SK-N-SH (cell line): ENCODE data around the gene EIPR1. TPM values are rescaled to one million over a fixed set of nuclear protein-coding genes. Genes with fewer than 3 reads are reported as not detected.

Experiments used
- CTCF ChIA-PET: fragments of 300-600, 350-600 bp; formaldehyde crosslinking; extraction: SDS; loops from one replicate; lab custom pipeline; 2021; lab: Yijun Ruan, JAX
- POLR2A ChIA-PET: fragments of 350-600 bp; sonication (Branson Sonifier 250); formaldehyde crosslinking; extraction: SDS; loops from one replicate; lab custom pipeline; 2020; ENCODE audit warnings: antibody characterized with exemption, inconsistent platforms; lab: Yijun Ruan, JAX
- DNase-seq: peaks from one replicate; pipeline ENCODE4 v3.0.0; 2012
- H2AFZ ChIP-seq: fragments of 200-600 bp; sonication (generic); 2 replicates; pipeline ENCODE4 v1.8.1; 2016; ENCODE audit warnings: antibody characterized with exemption, mild to moderate bottlenecking, low read depth
- H3F3A ChIP-seq: fragments of 200-600 bp; sonication (generic); replicated peaks from 2 replicates; pipeline ENCODE3; 2016; ENCODE audit warnings: antibody characterized with exemption, mild to moderate bottlenecking; ENCODE audit not compliant: insufficient read depth
- H3K27ac ChIP-seq, 2 experiments: fragments of 200-500 bp in 1 of 2; fragments of 200-600 bp in 1 of 2; sonication (Bioruptor generic) in 1 of 2; sonication (generic), shearing (Covaris generic) in 1 of 2; 2 replicates each; pipeline versions ENCODE4 v1.5.1 to v1.6.1; 2014 to 2016; ENCODE audit warnings: low read depth in 2 of 2, inconsistent platforms in 1 of 2, low read length in 1 of 2, mild to moderate bottlenecking in 1 of 2, mixed read lengths in 1 of 2
- H3K27me3 ChIP-seq: fragments of 200-600 bp; sonication (generic), shearing (Covaris generic); 2 replicates; pipeline ENCODE4 v1.6.1; 2016; ENCODE audit warnings: mixed run types; ENCODE audit not compliant: insufficient read depth
- H3K36me3 ChIP-seq, 2 experiments: fragments of 200-500 bp in 1 of 2; fragments of 200-600 bp in 1 of 2; sonication (Bioruptor generic) in 1 of 2; sonication (generic) in 1 of 2; replicated peaks in 1 of 2; 2 replicates each; pipeline versions ENCODE3 to v1.5.1; 2014 to 2016; ENCODE audit warnings: low read length in 1 of 2, mild to moderate bottlenecking in 1 of 2; ENCODE audit not compliant: insufficient read depth in 2 of 2, control insufficient read depth in 1 of 2
- H3K4me1 ChIP-seq, 2 experiments: fragments of 200-500 bp in 1 of 2; fragments of 200-600 bp in 1 of 2; sonication (Bioruptor generic) in 1 of 2; sonication (generic), shearing (Covaris generic) in 1 of 2; 2 replicates each; pipeline versions ENCODE4 v1.5.1 to v1.6.1; 2014 to 2016; ENCODE audit warnings: low read depth in 1 of 2, low read length in 1 of 2, mixed run types in 1 of 2; ENCODE audit not compliant: insufficient read depth in 2 of 2, control insufficient read depth in 1 of 2
- H3K4me2 ChIP-seq: fragments of 200-600 bp; sonication (generic), shearing (Covaris generic); 2 replicates; pipeline ENCODE4 v1.6.1; 2017; ENCODE audit warnings: mixed run types
- H3K4me3 ChIP-seq, 2 experiments: fragments of 200-500 bp in 1 of 2; fragments of 200-600 bp in 1 of 2; sonication (Bioruptor generic) in 1 of 2; sonication (generic), shearing (Covaris generic) in 1 of 2; 2 replicates each; pipeline versions ENCODE4 v1.5.1 to v1.8.1; 2014 to 2016; ENCODE audit warnings: low read depth in 2 of 2, inconsistent platforms in 1 of 2, low read length in 1 of 2, mild to moderate bottlenecking in 1 of 2, mixed read lengths in 1 of 2, moderate library complexity in 1 of 2
- H3K79me2 ChIP-seq: fragments of 200-600 bp; sonication (generic); 2 replicates; pipeline ENCODE4 v1.8.1; 2017; ENCODE audit warnings: mild to moderate bottlenecking; ENCODE audit not compliant: insufficient read depth
- H3K9ac ChIP-seq: fragments of 200-600 bp; sonication (generic); 2 replicates; pipeline ENCODE4 v1.6.1; 2017; ENCODE audit warnings: mixed run types
- H3K9me2 ChIP-seq: fragments of 200-600 bp; sonication (generic); 2 replicates; pipeline ENCODE4 v1.6.1; 2017; ENCODE audit warnings: mixed run types
- H3K9me3 ChIP-seq: fragments of 200-600 bp; sonication (generic); 2 replicates; pipeline ENCODE4 v1.6.1; 2017; ENCODE audit warnings: mixed run types, mild to moderate bottlenecking, moderate library complexity
- H4K20me1 ChIP-seq: fragments of 200-600 bp; sonication (generic); 2 replicates; pipeline ENCODE4 v1.6.1; 2017; ENCODE audit warnings: mild to moderate bottlenecking, mixed run types; ENCODE audit not compliant: insufficient read depth
- CHD2 ChIP-seq: fragments of 150-350 bp; IDR thresholded peaks from 2 replicates; pipeline ENCODE4 v1.6.1; 2018; ENCODE audit warnings: low read length; ENCODE audit not compliant: partially characterized antibody
- CTCF ChIP-seq: fragments of 200-600 bp; sonication (generic); IDR thresholded peaks from 2 replicates; pipeline ENCODE4 v1.6.1; 2017; ENCODE audit warnings: antibody characterized with exemption, mild to moderate bottlenecking, moderate library complexity
- ELF1 ChIP-seq: IDR thresholded peaks from 2 replicates; pipeline ENCODE4 v1.4.0; 2012
- EP300 ChIP-seq, 2 experiments: IDR thresholded peaks; 2 replicates each; pipeline versions ENCODE4 v1.4.0 to v1.6.1; 2012; ENCODE audit warnings: borderline replicate concordance in 1 of 2, low read depth in 1 of 2, low read length in 1 of 2
- EZH2phosphoT487 ChIP-seq: fragments of 200-600 bp; sonication (generic); IDR thresholded peaks from 2 replicates; pipeline ENCODE4 v1.6.1; 2017; ENCODE audit warnings: low read depth, mixed run types, mild to moderate bottlenecking, antibody characterized with exemption, moderate library complexity, borderline replicate concordance
- GABPA ChIP-seq: IDR thresholded peaks from 2 replicates; pipeline ENCODE4 v1.4.0; 2012; ENCODE audit warnings: low read depth, mild to moderate bottlenecking
- IRF3 ChIP-seq: fragments of 150-350 bp; IDR thresholded peaks from 2 replicates; pipeline ENCODE4 v1.6.1; 2016; ENCODE audit warnings: mild to moderate bottlenecking, low read depth, low read length
- JUND ChIP-seq: IDR thresholded peaks from 2 replicates; pipeline ENCODE4 v1.4.0; 2012
- MEF2A ChIP-seq: IDR thresholded peaks from 2 replicates; pipeline ENCODE4 v1.4.0; 2012; ENCODE audit warnings: low read depth, borderline replicate concordance
- MXI1 ChIP-seq: IDR thresholded peaks from 2 replicates; pipeline ENCODE4 v1.6.1; 2012; ENCODE audit warnings: mild to moderate bottlenecking, low read depth, low read length, improper control_type of control experiment
- NRF1 ChIP-seq: IDR thresholded peaks from 2 replicates; pipeline ENCODE4 v1.6.1; 2012; ENCODE audit warnings: low read depth, mild to moderate bottlenecking, low read length
- POLR2AphosphoS5 ChIP-seq: IDR thresholded peaks from 2 replicates; pipeline ENCODE4 v1.6.1; 2012; ENCODE audit warnings: low read depth, low read length
- RAD21 ChIP-seq: IDR thresholded peaks from 2 replicates; pipeline ENCODE4 v1.6.1; 2012; ENCODE audit warnings: mild to moderate bottlenecking, low read length
- RFX5 ChIP-seq: IDR thresholded peaks from 2 replicates; pipeline ENCODE4 v1.6.1; 2012; ENCODE audit warnings: mild to moderate bottlenecking, improper control_type of control experiment, low read length
- RXRA ChIP-seq: IDR thresholded peaks from 2 replicates; pipeline ENCODE4 v1.4.0; 2012; ENCODE audit warnings: low read depth, mild to moderate bottlenecking, borderline replicate concordance
- TAF1 ChIP-seq: IDR thresholded peaks from 2 replicates; pipeline ENCODE4 v1.6.1; 2012; ENCODE audit warnings: low read depth, mild to moderate bottlenecking, low read length, moderate library complexity, borderline replicate concordance
- TEAD4 ChIP-seq: IDR thresholded peaks from 2 replicates; pipeline ENCODE4 v1.4.0; 2012; ENCODE audit warnings: mild to moderate bottlenecking, borderline replicate concordance; ENCODE audit not compliant: insufficient read depth
- USF1 ChIP-seq: IDR thresholded peaks from 2 replicates; pipeline ENCODE4 v1.4.0; 2012; ENCODE audit warnings: low read depth, borderline replicate concordance
- USF2 ChIP-seq: fragments of 150-350 bp; IDR thresholded peaks from 2 replicates; pipeline ENCODE4 v1.6.1; 2017; ENCODE audit warnings: antibody characterized with exemption, low read length, low read depth, borderline replicate concordance
- YY1 ChIP-seq: IDR thresholded peaks from 2 replicates; pipeline ENCODE4 v1.4.0; 2012; ENCODE audit warnings: low read depth, mild to moderate bottlenecking
- WGBS: methylation state at CpG from one replicate; pipeline ENCODE4 v1.1.6; 2017; ENCODE audit warnings: low lambda C conversion rate; 5-methylcytosine and 5-hydroxymethylcytosine counted together
- polyA plus RNA-seq, 3 experiments: library from polyadenylated mRNA; depleted of rRNA; stranded (reverse); fragments of >200 nt; gene quantifications; 2 replicates each; pipeline ENCODE4 v1.2.3, GENCODE V29; 2012

Gene EIPR1
- polyA plus RNA-seq, 1 of the 3 experiments (the other 2 are of a cell fraction) = 85.9 TPM

- TF ChIP-seq JUND (no peak), USF2 (no peak), ELF1 (no peak), EP300 (IDR thresholded peaks at IDR 0.05; ENCODE audit: borderline replicate concordance in 1 of 2, low read depth in 1 of 2, low read length in 1 of 2) (no peak)
Measured at GRCh38 chr2:3340144-3340543, 37.5 kb downstream of the EIPR1 start (continued).

GRCh38 chr2:3338340-3338739 lies 39.3 kb downstream of the EIPR1 start:
- no peak overlapping the region for H2AFZ ChIP-seq
- 93% methylated on average over 10 of the region's 10 CpGs for WGBS

More at GRCh38 chr2:3338340-3338739, 39.3 kb downstream of the EIPR1 start:
- Histone ChIP-seq H3K79me2 (peaks cover 5% of the 10 kb centered on the region; the same call in 1 of the 2 replicates), H3F3A (no peaks in the 10 kb centered on the region), H3K27me3 (no peaks in the 10 kb centered on the region), H3K9me2 (no peaks in the 10 kb centered on the region), H3K9ac (no peak overlapping the region), H3K27ac (no peak overlapping the region), H3K4me1 (no peaks in the 10 kb centered on the region; a peak in 1 of 4 replicates), H3K9me3 (no peaks in the 10 kb centered on the region), H3K4me2 (no peak overlapping the region), H3K4me3 (no peak overlapping the region), H3K36me3 (peaks cover 3 to 30% of the 10 kb centered on the region in 2 experiments), H4K20me1 (no peaks in the 10 kb centered on the region)
- TF ChIP-seq MEF2A = no peak
- no peak for TF ChIP-seq RXRA
- TF ChIP-seq IRF3 = no peak
- TF ChIP-seq RFX5 = no peak
- no peak for TF ChIP-seq YY1
- TF ChIP-seq CHD2 = no peak
- no peak for TF ChIP-seq NRF1
- TF ChIP-seq USF1 = no peak
- no peak for TF ChIP-seq TAF1
- TF ChIP-seq TEAD4 = no peak
- no peak for TF ChIP-seq EZH2phosphoT487
- no peak for TF ChIP-seq GABPA
- TF ChIP-seq USF2 = no peak
- TF ChIP-seq MXI1 = no peak
- TF ChIP-seq JUND = no peak
- no peak for TF ChIP-seq CTCF
- no peak for TF ChIP-seq RAD21
- TF ChIP-seq POLR2AphosphoS5 = no peak
- TF ChIP-seq ELF1 = no peak
- DNase-seq = no peak
- CTCF ChIA-PET = no interaction called here
- POLR2A ChIA-PET = no interaction called here
